T1000 (cell line): ENCODE results near the gene SGK1.

Source experiments
- DNase-seq: peaks from one replicate; lab custom pipeline; 2025; ENCODE audit warnings: mixed read lengths; lab: John Stamatoyannopoulos, UW

Gene SGK1

DNA sequence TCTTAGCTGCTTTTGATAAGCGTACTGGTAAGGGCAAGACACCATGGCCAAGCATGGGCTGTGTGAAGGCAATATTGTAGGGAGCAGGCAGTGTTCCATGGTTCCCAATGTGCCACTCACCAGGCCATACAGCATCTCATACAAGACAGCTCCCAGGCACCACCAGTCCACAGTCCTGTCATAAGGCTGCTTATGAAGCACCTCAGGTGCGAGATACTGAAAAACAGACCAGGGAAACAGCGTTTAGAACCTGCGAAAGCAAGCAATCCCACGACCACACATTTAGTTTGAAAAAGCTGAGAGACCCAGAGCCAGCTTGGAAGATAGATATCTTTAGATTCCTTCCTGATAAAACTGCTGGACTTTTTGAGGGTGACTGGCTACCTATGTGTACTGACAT, 146.4 kb downstream of the SGK1 start:
- DNase-seq = no peak

DNA sequence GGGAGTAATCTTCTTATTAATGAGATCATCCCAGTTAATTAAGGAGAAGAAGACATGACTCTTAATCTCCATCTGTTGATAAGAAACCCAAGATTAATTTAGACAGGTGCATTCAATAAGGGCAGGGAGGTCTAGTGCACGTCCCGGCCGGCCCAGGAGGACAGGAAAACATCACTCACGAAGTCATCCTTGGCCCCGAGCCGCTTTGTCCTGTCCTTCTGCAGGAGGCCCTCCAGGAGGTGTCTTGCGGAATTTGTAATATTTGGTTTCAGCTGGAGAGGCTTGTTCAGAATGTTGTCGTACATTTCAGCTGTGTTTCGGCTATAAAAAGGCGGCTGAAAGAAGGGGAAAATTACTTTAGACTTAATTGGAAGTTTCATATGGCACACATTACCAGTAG, 147.1 kb downstream of the SGK1 start:
- DNase-seq = no peak

DNA sequence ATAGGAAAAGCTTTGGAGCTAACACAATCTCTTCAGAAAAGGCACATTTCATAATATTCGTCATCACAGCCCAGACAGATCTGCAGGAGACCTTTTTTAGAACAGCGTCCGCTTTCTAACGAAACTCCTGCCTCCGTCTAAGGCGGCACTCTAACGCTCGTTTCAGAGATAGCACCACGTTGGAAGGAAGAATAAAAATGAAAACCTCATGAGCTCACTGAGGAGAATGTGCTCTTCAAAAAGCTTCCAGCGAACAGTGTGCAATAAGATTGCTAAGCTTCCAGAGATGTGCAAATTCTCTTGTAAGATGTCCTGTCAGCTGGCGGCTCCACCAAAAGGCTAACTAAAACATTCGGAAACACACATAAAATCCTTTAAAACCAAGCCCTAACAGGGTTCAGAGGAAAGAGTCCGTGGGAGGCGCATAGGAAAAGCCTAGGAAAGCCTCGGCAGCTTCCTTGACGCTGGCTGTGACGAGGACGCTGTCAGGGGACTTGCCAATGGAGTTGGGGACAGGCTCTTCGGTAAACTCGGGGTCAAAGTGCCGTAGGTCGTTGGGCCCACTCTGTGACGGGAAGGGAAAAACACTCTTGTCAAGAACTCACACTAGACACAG, 147.9 kb downstream of the SGK1 start:
- no peak for DNase-seq

DNA sequence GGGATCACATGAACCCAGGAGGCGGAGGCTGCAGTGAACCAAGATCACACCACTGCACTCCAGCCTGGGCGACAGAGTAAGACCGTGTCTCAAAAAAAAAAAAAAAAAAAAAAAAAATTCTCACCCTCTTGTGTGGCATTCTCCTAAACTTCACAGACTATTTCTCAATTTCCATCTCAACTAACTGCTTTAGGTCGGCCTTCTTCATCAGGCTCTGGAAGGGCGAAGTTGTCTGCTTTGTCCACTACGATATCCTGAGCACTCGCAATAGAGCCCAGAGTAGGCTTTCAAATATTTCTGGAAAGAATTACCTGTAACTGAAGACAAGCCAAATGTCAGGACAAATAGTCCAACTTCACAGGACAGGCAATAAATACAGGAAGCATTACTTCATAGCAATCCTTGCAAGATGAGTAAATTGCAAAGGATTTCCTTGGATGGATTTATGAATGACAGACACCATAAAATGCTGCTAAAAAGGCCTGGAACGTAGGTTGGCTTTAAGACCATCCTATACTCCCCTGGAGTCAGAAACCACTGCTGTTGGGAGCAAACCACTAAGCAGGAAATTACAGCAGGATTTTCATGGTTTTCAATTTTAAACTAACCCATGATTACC, 149.2 kb downstream of the SGK1 start:
- DNase-seq = no peak

DNA sequence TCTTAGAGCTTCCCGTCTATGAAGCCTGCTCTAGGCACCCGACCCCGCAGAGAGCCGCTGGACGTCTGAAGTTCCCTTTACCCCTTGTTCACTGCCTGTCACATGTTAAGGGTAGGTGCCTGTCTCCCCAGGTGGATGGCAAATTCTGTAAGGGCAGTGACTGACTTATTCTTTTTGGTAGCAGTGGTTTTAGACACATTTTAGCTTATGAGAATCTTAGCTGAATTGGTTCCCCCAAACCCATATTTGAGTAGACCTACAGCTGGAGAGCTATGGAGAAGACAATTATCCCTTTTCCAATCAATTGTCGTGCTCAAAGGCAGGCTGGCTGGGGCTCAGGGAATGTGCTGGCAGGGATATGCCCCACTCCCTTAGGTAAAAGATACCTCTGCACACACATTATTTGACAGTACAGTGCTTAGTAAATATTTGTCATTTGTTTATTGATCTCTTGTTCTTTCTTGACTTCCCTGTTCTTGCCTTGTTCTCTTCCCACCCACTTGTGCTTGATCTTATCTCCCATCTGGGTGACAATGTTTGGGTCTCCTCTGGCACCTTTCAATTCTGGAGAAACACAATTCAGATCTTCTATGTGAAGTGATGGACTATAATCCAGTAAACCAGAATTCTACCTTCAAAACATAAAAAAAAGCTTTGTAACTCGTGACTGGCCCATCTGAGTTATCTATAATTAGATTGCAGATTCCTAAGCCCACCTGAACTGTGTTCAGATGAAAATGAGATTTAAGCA, 151.2 kb downstream of the SGK1 start:
- DNase-seq = no peak

DNA sequence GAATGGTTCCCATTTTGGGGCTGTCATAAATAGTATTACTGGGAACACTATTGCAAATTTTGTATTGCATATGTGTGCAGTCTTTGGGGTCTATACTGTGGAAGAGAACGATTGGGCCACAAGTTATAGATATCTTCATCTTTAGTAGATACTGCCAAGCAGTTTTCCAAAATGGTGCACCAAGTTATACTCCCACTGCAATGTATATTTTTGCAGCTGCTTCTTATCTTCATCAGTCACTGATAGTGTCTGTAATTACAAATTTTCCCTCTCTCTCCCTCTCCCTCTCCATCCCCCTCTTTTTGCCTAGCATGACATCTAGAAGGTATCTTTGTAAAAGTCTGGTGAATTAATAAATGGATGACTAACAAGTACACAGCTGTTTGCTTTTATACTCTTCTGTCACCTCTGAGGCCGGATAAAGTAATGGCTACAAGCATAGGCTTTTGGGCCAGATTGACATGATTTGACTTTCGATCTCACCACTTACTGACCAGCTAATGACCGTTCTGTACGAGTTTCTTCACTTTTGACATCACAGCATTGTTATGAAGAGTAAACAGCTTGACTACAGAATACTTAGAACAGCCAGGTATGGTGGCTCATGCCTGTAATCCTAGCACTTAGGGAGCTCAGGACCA, 152.2 kb downstream of the SGK1 start:
- DNase-seq = no peak

DNA sequence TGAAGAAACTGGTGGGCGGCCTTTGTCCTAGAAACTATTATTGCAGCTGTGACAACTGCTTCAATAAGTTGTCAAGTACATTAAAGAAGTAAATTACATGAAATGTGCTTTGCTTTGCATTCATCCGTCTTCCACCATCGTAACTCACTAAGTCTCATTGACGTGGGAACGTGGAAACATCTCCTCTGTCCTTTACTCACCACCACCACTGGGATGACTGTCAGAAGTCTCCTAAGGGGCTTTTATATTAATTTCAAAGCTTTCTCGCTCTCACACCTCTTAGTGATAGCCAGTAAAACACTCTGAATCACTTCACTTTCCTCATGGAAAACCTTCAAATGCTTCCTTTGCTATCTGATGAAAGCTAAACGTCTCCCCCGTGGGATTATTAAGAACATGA, 153.6 kb downstream of the SGK1 start:
- no peak for DNase-seq

DNA sequence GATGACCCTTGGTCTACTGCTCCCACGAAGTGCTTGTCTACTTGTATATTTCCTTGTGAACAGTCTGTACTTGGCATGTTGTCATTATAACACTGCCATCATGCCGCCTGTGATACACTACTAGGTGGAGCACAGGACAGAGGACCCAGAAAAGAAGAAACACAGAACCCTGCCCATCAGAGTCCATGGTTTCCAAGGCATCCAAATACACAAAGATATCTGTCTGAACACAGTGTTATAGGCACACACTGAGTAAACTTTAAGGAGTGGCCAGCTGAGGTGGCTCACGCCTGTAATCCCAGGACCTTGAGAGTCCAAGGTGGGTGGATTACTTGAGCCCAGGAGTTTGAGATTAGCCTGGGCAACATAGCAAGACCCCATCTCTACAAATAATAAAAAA, 155.0 kb downstream of the SGK1 start:
- DNase-seq = no peak

DNA sequence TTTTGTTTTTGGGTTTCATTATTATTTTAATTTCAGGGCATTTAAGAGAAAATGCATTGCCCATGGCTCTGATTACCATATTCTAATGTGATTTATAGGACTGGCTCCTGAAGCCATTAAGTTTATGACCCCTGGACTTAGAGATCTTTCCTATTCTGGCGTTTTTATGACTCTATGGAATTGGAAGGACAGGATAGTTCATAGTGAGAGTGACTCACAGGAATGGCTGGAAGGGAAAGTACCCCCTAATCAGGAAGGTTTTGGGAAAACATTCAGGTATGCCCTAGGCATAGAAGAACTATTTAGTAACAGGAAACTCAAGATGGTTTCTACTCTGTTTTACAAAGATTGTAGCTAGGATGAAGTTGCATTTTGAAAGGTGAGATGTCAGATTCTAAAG, 156.9 kb downstream of the SGK1 start:
- no peak for DNase-seq

DNA sequence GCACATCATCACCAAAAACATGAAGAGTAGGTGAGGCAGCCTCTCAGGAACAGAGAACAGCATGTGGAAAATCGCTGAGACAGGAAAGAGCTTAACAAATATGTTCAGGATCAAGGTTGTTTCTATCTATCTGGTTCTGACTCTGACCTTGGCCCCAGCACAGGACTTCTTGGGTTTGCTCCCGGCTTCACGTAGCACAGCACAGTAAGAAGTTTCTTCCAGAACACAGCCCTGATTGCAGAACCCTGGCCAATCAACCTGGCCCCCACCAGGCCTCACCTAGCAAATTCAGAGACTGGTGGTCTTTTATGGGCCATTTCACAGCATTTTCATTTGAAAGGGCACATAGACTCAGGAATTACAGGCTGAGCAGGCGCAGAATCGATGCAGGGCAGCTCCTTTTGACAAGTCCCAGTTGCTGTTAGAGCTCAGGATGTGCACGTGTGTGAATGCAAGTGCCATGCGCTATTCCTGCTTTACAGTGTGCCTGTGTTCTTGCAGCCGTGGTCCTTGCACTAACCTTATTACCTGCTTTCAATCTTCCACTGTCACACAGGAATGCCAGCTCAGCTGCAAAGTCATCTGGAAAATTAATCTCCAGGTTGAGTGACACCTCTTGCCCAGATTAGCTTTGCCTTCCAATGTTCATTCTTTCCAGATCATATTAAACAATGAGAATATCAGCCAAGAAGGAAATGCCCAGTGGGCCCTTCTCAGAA, 165.0 kb downstream of the SGK1 start:
- DNase-seq = no peak

DNA sequence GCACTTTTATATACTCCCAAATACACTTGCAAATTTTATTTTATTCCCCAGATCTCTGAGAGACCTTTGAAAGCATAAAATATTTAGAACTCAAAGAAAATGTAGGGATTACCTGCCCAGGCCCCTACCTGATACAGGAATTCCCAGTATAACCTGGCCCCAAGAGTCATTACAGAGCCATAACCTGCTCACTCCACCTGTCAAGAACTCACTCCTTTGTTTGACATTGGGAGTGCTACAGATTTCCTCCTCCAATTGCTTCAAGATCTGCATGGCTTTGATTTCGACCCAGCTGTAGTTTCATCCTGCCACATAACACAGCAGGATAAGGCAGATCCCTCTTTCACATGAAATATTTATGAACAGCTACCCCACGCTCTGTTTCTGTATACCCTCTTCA, 169.3 kb downstream of the SGK1 start:
- no peak for DNase-seq

DNA sequence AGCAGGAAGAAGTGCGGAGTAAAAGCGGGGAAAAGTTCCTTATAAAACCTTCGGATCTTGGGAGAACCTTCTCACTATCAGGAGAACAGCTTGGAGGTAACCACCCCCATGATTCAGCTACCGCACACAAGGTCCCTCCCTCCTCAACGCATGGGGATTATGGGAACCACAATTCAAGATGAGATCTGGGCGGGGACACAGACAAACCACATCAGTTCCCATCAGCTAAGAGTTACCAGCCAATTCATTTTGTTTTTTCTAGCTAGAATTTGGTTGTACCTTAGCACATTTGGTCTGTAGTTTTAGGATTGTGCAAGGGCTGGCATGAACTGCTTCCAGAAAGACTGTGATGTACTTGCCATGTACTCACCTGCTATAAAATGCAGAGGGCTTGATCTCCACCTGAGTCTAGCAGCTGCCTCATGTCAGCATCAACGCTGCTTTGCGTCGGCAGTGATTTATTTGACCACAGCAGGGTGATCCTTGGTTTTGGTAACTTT, 170.8 kb downstream of the SGK1 start:
- DNase-seq = no peak

DNA sequence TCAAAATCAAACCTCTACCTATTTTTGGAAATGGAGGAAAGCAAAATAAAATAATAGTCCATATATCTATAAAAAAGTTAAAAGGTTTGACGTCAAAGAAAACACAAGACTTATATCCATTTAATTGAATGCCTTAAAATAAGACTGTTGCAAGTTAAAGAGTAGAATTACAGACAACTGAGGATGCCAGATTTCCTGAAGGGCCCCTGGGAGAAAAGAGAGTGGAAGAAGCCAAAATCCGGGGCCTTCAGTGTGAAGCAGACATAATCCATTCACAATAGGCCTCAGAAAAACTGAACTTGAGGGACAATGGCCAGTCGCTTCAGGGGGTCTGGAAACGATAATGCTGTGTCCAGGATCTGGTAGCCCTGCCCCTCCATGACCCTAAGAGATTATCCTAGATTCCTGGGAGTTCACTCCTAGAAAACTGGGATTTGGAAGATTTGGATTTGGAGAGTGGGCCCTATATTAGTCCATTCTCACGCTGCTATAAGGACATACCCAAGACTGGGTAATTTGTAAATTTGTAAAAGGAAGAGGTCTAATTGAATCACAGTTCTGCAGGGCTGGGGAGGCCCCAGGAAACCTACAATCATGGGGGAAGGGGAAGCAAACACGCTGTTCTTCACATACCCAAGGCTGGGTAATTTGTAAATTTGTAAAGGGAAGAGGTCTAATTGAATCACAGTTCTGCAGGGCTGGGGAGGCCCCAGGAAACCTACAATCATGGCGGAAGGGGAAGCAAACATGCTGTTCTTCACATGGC, 171.5 kb downstream of the SGK1 start:
- DNase-seq = no peak

DNA sequence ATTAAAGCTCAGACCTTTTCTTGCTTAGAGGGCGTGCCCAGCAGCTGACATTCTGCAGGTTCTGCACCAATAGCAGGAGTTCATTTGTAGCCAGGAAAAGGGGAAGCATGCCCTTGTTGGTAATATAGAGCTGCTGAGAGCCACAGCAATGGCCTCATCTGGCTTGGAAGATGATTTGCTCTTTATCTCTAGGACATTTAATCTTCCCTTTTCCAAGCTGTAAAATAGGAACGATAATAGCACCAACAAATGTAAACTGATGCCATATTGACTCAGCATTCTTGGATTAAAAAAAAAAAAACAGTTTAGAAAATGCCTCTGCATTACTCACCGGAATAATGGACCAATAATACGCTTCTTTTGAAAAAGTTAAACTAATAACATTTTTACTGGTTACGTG, 172.1 kb downstream of the SGK1 start:
- DNase-seq = no peak

DNA sequence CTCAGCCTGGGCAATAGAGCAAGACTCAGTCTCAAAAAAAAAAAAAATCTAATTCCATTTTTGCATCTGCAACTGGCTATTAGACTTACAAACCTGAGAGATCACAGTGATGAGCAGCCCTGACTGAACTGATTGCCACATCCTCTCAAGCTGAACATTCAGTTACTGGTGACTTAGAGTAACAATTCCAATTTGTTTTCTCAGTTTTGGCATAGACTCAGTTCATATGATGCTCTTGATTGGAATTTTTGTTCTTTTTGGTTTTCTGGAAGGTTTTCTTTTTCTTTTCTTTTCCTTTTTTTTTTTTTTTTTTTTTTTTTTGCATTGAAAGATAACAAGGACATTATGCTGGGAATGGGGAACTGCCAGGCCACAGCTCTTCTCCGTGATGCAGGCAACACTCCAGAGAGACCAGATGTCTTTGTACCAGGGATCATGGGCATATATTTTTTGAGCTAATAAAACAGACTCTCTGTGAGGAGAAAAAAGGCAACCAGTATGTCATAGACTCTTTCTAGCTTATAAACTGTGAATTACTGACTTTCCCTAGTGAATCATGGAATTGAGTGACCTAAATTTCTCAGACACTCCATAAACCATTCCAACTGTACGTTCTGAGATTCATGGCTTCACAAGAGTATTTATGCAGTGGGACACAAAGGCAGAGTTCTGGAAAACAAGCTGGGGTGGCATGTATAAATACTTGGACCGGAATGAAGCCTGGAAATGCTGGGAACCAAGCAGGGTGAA, 179.5 kb downstream of the SGK1 start:
- DNase-seq = no peak

DNA sequence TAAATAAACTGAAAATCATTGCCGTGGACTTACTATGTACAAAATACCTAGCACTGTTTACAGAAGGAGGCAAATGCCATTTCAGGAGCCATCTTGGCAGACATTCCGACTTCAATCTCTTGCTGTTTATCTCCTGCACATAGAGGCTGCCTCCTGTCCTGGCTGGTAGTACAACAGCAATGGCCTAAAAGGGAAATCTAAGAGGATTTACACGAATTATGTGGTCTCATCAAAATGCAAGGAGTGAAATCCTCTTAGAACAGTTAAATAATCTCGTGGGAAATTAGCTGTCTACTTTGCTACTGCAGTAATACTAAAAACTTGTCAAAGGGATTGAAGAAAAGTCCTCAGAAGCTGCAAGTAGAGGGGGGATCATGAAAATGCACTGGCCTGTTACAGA, 183.3 kb downstream of the SGK1 start:
- no peak for DNase-seq

DNA sequence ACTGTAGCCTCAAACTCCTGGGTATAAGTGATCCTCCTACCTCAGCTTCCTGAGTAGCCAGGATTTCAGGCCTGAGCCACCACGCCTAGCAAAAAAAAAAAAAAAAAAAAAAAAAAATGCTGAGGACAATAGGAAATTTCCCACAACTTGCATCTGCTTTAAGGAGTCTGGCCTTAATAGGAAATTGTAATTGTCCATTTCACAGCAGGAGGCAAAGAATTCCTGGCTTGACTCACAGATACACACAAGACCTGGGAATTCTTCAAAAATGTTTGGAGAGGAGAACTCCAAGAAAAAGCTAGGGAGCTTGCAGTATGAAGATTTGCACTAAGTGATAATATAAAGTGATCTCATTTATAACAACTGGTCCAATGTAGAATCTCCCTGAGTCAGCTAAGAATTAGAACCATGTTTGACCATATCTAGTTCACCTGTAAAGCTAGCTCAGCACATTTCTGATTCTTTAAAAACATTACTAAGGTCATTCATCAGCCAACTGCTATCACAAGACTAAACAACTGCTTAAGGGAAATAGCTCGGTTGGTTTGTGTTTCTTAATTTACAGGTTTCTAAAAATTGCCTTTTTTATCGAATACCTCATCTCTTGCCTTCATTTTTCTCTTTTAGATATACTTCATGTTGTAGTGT, 185.3 kb downstream of the SGK1 start:
- DNase-seq = no peak

DNA sequence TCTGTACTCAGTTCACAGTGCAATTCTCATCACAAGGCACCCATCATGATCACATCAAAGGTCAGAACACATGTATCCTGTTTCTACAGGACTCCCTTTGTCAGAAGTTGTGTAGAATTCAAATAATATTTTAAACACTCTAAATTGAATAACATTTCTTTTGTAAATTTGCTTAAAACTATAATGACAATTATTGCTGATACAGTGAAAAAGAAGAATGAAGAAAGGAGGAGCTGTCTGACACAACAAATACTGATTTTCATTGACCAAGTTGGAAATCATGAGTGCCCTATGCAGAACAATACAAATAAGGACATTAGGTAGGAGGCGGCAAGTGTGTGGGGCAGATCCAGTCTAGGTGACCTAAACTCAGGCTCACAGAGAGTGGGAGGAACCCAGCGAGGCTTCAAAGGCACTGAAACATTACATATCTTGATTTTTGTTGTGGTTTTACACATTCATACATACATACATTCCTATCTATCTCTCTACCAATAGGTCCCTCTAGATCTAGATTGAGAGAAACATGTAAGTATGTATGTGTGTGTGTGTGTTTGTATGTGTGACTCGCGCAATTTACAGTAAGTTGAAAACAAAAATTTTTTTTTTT, 186.3 kb downstream of the SGK1 start:
- DNase-seq = no peak

DNA sequence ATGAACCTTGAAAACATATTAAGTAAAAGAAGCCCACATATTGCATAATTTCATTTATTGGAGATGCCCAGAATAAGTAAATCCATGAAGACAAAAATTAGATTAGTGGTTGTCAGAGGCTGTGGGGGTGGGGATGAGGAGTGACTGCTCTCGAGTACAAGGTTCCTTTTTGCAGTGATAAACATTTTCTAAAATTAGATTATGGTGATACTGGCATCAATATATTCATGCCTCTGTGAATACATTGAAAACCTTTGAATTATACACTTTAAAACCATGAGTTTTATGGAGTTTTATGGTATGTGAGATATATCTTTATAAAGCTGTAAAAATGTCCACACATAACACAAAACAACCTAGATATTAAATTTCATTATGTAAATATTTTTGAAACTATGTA, 189.8 kb downstream of the SGK1 start:
- DNase-seq = no peak
